MG63 (cell line): ENCODE data around the gene HOXA5. TPM values are rescaled to one million over a fixed set of nuclear protein-coding genes. Genes with fewer than 3 reads are reported as not detected.

Experiments
- DNase-seq: peaks from one replicate; pipeline ENCODE4 v3.0.0-alpha.2; 2020
- H3K27me3 ChIP-seq: fragments of 250-450 bp; sonication (Bioruptor Pico); 2 replicates; pipeline ENCODE4 v1.5.1; 2020; ENCODE audit warnings: mild to moderate bottlenecking, moderate library complexity
- H3K36me3 ChIP-seq: fragments of 250-450 bp; sonication (Bioruptor Pico); 2 replicates; pipeline ENCODE4 v1.5.1; 2020; ENCODE audit warnings: mild to moderate bottlenecking, moderate library complexity
- H3K4me3 ChIP-seq: fragments of 250-450 bp; sonication (Bioruptor Pico); 2 replicates; pipeline ENCODE4 v1.5.1; 2020; ENCODE audit warnings: mild to moderate bottlenecking, moderate library complexity
- H3K9me3 ChIP-seq: fragments of 250-450 bp; sonication (Bioruptor Pico); 2 replicates; pipeline ENCODE4 v1.5.1; 2020; ENCODE audit warnings: mild to moderate bottlenecking, moderate library complexity
- total RNA-seq: library from RNA; depleted of rRNA; stranded (reverse); fragments of >200 nt; shearing (Covaris generic); gene quantifications from 2 replicates; pipeline ENCODE4 v1.2.3, GENCODE V29; 2014; ENCODE audit warnings: low replicate concordance

The HOXA5 gene
- total RNA-seq, 1 experiment from 2014 or later: 1.7 TPM

- DNase-seq: no peak
- Histone ChIP-seq H3K4me3 (peak overlapping the region; percentile 83), H3K36me3 (peaks cover 5% of the 10 kb centered on the region; the same call in 1 of the 2 replicates), H3K27me3 (no peaks in the 10 kb centered on the region), H3K9me3 (no peaks in the 10 kb centered on the region)
Observed at GRCh38 chr7:27156916-27157701, 13.6 kb upstream of the HOXA5 start.

- Histone ChIP-seq H3K27me3 (no peaks in the 10 kb centered on the region), H3K36me3 (no peaks in the 10 kb centered on the region), H3K9me3 (no peaks in the 10 kb centered on the region), H3K4me3 (peak within 1 kb of the TSS; percentile 83)
- peak; percentile 86 for DNase-seq
Observed at GRCh38 chr7:27156508-27156898, 13.0 kb upstream of the HOXA5 start, which contains the start of gene HOXA7. Gene HOXA7 (minus strand): TSS chr7:27156675. CDS start chr7:27156545, 130 bp downstream.

GRCh38 chr7:27155816-27156507 lies 12.5 kb upstream of the HOXA5 start:
- Histone ChIP-seq H3K27me3 (no peaks in the 10 kb centered on the region), H3K36me3 (no peaks in the 10 kb centered on the region), H3K9me3 (no peaks in the 10 kb centered on the region), H3K4me3 (peak overlapping the region; percentile 83)
- DNase-seq: peak; percentile 47

- no peak for DNase-seq
- H3K9me3 ChIP-seq: no peaks in the 10 kb centered on the region
- no peaks in the 10 kb centered on the region for H3K36me3 ChIP-seq
- H3K27me3 ChIP-seq: no peaks in the 10 kb centered on the region
- H3K4me3 ChIP-seq: peak overlapping the region; percentile 83
Observed at GRCh38 chr7:27154901-27155815, 11.7 kb upstream of the HOXA5 start.

GRCh38 chr7:27154369-27154768 lies 10.9 kb upstream of the HOXA5 start:
- no peak for DNase-seq
- Histone ChIP-seq H3K9me3 (no peaks in the 10 kb centered on the region), H3K4me3 (no peak overlapping the region), H3K27me3 (no peaks in the 10 kb centered on the region), H3K36me3 (no peaks in the 10 kb centered on the region)

- Histone ChIP-seq H3K9me3 (no peaks in the 10 kb centered on the region), H3K4me3 (no peak overlapping the region), H3K27me3 (no peaks in the 10 kb centered on the region), H3K36me3 (no peaks in the 10 kb centered on the region)
- DNase-seq: no peak
Observed at GRCh38 chr7:27153526-27153925, 10.0 kb upstream of the HOXA5 start.

GRCh38 chr7:27152816-27153442 lies 9.4 kb upstream of the HOXA5 start:
- Histone ChIP-seq H3K36me3 (no peaks in the 10 kb centered on the region), H3K4me3 (peak overlapping the region; percentile 53)

GRCh38 chr7:27151931-27152815 lies 8.7 kb upstream of the HOXA5 start, which contains the start of gene HOXA3:
Gene HOXA3 (minus strand): TSS chr7:27152583. CDS start chr7:27110640, 41,943 bp downstream.
- Histone ChIP-seq H3K4me3 (peak within 1 kb of the TSS; percentile 53), H3K36me3 (no peaks in the 10 kb centered on the region), H3K27me3 (no peaks in the 10 kb centered on the region), H3K9me3 (no peaks in the 10 kb centered on the region)
- peak; percentile 60 for DNase-seq

More at GRCh38 chr7:27152816-27153442, 9.4 kb upstream of the HOXA5 start:
- H3K9me3 ChIP-seq: no peaks in the 10 kb centered on the region
- no peak for DNase-seq
- H3K27me3 ChIP-seq: no peaks in the 10 kb centered on the region

GRCh38 chr7:27151341-27151930 lies 8.0 kb upstream of the HOXA5 start:
- H3K36me3 ChIP-seq: no peaks in the 10 kb centered on the region
- no peaks in the 10 kb centered on the region for H3K27me3 ChIP-seq
- peak overlapping the region; percentile 53 for H3K4me3 ChIP-seq
- no peaks in the 10 kb centered on the region for H3K9me3 ChIP-seq
- peak; percentile 59 for DNase-seq

- peak; percentile 86 for DNase-seq
- Histone ChIP-seq H3K27me3 (no peaks in the 10 kb centered on the region), H3K4me3 (peak overlapping the region; percentile 53), H3K36me3 (peaks cover 3% of the 10 kb centered on the region; the same call in 1 of the 2 replicates), H3K9me3 (no peaks in the 10 kb centered on the region)
Observed at GRCh38 chr7:27150568-27151340, 7.3 kb upstream of the HOXA5 start.

GRCh38 chr7:27149842-27150567 lies 6.5 kb upstream of the HOXA5 start:
- H3K9me3 ChIP-seq: no peaks in the 10 kb centered on the region
- H3K36me3 ChIP-seq: peaks cover 7% of the 10 kb centered on the region; the same call in 1 of the 2 replicates
- no peak for DNase-seq
- H3K4me3 ChIP-seq: peak overlapping the region; percentile 53
- no peaks in the 10 kb centered on the region for H3K27me3 ChIP-seq

GRCh38 chr7:27148756-27149641 lies 5.5 kb upstream of the HOXA5 start:
- H3K9me3 ChIP-seq: no peaks in the 10 kb centered on the region
- no peaks in the 10 kb centered on the region for H3K27me3 ChIP-seq
- H3K36me3 ChIP-seq: peaks cover 14% of the 10 kb centered on the region; the same call in 1 of the 2 replicates
- DNase-seq: peak; percentile 41
- H3K4me3 ChIP-seq: peak overlapping the region; percentile 53
